OCI-M2 (cell line): ENCODE data around the gene MACROD2.

ENCODE experiments used
- DNase-seq: peaks from one replicate; lab custom pipeline; 2025; ENCODE audit not compliant: unreplicated experiment; lab: John Stamatoyannopoulos, UW

Gene MACROD2

DNA sequence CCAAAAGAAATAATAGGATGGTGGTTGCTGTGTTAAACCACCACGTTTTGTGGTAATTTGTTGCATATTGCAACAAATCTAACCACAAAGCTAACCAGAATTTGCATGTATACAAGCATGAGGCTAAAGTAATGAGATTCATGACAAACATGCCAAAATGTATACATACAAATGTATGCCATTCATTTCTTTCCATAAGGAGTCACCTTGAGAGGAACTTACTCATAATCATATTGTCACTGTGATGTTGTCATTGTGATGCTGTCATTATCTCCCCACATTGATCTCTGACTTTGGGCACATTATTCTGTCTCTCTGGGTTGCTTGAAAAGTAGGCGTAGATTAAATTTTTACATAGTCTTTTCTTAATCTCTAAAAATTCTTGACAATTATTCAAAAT is 1228.9 kb downstream of the MACROD2 start:
- no peak for DNase-seq

DNA sequence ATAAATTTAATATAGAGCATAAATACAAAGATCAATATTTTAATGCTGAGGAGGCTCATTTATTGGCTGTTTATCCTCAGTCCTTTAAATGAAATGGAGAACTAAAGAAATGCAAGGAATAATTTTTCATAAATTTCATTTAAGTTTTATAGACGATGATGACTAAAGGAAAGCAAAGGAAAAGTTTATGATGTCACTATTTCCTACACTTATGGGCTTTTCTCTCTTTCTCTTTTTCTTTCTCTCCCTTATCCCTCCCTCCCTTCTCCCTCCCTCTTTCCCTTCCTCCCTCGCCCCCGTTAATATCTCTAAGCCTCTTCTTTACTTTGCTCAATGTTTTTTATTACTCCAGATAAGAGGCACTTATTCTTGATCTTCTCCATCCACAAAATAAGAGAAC is 1231.8 kb downstream of the MACROD2 start:
- DNase-seq: no peak

DNA sequence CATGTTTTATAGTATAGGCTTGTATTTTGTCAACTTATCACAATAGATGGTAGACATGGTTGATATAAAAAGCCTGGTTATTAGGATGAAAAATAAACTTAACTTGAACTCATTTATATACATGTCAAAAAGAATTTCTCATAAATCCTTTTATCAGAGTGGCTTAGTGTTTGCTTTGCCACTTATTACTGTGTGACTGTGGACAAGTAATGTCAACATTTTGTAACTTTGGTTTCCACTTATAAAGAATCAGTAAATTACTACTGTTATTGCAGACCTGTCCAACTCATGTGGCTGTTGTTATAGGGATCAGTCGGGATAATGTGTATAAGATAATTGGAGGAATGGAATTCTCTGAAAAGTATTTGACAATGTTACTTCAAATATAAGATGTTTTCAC is 1236.9 kb downstream of the MACROD2 start:
- DNase-seq: no peak

DNA sequence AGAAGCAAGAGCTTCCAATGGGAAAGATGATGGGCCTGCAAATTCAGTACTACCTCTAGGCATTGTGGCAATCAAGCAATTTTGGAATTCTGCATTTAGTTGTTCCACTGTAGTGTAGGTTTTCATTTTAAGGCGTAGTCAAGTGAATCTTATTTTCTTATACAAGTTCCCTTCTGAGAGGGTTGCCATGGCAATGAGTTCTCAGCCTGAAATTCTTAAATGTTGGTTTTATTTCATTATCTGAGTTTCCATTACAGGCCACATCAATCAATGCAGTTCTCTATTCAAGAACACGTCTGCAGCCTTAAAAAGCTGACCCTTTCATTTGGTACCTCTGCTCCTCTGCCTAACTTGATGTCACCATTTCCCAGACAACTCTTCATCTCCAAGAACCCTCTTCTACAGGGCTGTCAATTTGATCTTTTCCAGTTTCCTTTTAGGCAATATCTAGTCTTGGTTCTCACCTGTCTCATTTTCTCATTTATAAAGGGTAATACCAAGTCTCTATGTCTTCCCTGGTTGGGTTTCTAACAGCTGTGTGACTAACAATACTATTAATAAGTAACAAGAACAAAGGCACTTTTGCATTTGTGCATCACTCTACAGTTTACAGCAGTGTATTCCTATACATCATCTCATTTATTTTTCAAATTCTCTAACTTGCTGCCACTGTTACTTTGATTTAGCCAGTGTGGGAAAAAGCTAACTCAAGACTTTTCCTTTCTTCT is 1240.3 kb downstream of the MACROD2 start:
- no peak for DNase-seq

DNA sequence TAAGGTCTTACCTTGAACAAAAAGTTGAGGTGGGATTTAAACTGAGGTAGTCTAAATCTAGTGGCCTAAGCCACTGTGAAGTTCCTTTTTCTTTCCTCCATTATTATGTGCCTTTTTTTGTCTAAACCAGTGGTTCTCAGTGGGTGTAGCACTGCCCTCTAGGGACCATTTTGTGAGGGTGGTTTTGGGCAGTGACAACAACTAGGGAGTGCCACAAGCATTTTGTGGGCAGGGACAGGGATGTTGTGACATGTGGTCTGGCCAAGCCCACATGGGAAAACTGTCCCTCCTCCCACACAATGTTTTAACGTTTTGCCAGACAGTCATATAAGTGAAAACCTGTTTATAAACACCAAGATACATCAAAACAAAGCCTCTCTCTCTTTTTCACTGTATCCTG is 1241.5 kb downstream of the MACROD2 start:
- DNase-seq: no peak

DNA sequence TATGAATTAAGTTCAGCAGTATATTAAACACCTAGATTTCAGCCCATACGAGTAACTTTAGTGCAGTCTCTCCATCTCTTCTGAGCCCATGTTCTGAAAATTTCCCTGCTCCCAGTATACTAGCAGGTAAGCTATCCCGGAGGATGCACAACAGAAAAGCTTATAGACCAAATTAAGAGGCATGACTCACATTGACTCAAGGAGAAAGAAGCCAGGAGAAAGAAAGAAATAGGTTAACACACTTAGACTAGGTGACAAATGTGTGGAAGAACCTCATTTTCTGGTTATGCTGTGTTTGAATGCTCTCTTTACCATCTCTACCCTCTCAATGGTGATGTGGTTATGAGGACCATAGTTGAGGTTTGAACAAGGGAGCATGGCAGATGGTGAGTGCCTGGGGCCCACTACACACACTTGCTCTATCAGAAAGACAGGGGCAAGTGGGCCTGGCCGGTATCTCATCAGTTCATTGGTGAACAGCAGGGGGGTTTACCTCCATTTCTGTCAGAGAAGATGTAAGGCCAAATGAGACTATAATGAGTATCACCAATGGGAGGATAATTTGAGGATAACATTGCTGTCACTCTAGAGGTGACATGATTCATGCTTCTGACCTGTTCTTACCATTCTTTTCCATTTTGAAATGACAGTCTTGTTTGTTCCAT is 1244.4 kb downstream of the MACROD2 start:
- no peak for DNase-seq

DNA sequence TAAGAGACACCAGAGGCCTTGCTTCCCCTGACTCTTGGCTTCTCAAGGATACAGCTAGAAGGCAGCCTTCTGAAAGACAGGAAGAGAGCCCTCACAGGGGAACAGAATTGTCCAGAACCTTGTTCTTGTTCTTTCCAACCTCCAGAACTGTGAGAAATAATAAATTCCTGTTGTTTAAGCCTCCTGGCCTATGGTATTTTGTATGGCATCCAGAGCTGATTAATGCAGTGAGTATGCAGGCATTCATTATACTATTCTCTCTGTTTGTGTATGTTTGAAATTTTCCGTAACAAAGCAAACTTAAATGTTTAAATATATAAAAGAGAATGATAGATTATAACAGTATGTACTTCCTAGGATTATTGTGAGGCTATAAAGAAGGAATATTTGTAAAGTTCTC is 1245.5 kb downstream of the MACROD2 start:
- no peak for DNase-seq

DNA sequence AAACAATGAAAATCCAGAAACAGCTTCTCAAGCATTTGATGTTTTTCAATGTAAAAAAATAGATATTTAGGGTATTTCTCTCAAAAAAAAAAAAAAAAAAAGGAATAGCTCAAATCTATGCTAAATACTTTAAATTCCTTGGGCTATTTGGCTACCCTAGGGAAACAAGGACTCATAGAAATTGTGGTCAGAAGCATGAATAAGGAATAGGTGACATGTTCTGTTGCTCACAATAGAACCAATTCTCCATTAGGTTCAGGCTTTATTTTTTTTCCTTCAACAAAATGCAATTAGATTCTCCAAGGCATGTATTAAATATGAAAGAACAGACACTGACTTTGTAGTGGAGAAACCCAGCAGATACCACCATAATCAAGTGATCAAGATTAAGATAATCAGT is 1246.4 kb downstream of the MACROD2 start:
- no peak for DNase-seq

DNA sequence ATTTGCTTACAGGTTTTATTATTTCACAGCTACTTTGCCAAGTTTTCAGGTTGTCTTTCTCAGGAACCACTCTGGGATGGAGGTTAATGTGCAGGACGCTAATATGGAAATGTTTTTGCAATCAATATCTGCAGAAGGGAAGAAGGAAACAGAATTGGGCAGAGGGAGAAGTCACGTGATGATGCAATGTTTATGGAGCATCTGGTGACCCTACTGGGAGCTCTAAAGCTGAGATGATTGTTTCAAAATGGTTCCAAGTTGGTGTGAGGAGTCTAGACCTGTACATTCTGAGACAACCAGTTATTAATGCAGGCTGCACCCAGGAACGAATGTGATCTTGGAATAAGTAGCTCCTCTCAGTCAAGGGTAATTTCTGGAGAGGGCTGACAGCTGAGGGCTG is 1247.5 kb downstream of the MACROD2 start:
- DNase-seq: no peak

DNA sequence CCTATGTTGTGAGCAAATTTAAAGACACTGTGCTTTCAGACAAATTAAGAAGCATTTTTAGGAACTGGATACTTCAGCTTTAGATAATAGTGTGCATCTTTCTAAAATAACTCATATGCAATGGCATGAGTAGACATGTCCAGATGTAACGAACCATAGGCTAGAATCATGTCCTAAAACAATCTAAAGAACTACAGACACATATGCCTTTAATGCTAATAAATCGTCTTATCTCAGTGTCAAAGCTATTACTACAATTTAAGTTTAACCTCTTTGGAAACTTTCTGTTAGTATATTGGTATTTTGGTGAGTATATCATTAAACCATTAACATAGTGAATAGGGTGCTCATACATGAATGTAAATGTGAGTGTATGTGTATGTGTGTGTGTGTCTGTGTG is 1250.6 kb downstream of the MACROD2 start:
- DNase-seq: no peak

DNA sequence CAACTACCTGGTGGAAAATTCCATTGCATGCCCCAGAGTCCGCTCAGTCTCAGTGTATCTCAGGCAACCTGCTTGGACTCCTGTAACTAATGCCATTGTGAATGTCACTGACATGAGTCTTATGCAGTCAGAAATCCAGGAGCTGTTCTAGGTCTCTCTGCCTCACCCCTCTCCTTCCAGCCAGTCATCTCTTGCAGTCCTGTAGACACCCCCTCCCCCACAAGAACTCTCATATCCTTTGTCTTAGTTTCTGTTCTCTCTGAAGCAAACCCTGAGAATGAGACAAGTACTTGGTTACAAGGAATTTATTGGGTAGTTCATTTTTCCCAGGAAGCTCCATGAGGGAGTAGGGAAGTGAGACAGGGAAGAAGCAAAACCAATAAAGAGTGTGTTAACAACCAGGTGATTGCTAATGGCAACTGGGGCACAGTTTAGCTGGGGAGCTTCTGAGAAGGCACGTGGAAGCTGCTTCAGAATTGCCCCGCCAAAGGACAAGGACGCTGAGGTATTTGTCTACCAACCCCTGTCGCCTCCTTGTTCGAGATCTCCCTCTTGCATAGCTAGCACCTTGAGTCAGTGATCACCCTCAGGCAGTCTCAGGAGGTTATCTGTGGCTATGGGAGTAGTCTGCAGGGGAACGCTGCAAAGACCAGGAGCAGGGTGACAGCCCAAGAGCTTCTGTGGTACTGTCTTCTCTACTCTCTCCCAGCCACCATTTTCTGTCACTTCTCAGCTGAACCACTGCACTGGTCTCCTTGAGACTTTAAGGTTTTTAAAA is 1253.5 kb downstream of the MACROD2 start:
- no peak for DNase-seq

DNA sequence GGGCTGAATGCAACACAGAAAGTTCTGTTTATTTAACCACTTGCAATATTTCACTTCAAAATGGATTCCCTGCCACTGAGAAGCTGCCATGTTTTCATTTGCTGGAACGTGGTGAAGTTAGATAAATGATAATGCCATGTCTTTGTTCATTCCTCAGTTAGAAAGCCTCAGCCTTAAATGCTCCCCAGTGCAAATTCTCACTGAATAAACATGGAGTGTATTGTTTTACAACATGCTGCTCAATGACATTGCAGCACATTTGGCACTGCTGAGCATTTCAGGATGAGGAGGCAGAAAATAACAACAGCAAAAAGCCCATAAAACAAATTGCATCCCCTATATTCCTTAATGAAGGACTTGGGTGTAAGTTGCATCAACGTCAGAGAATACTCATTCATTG is 1255.9 kb downstream of the MACROD2 start:
- DNase-seq: no peak

DNA sequence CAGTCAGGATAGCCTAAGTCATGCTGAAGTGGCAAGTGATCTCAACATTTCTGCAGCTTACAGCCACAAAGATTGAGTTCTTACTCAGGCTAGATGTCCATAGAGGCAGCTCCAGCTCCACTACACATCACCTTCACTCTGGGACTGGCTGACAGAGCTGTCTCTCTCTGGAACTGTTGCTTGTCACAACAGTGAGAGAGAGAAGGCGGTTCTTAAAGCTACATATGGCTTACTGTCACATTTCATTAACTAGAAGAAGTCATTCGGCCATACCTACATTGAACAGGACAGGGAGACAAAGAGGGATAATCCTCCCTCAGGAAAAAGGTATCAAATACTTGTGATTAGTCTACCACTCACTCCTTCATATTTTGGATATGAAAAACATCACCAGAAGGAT is 1257.0 kb downstream of the MACROD2 start:
- DNase-seq: no peak

DNA sequence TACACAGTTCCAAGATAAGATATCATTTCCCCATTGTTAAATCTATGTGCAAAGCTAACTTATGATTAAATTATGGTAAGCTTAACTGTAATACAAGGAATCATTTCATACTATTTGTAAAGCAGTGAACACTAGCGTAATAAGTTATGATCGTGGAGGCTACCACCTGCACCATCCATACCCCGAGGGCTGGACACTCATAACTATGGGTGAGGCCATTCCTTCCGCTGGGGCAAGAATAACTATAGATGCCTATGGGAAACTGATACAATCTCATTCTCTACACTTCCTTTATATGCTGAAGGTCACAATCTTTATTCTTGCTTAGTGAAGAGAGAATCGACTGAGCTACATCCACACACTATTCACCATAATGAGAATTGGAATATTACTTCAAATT is 1258.1 kb downstream of the MACROD2 start:
- DNase-seq: no peak

DNA sequence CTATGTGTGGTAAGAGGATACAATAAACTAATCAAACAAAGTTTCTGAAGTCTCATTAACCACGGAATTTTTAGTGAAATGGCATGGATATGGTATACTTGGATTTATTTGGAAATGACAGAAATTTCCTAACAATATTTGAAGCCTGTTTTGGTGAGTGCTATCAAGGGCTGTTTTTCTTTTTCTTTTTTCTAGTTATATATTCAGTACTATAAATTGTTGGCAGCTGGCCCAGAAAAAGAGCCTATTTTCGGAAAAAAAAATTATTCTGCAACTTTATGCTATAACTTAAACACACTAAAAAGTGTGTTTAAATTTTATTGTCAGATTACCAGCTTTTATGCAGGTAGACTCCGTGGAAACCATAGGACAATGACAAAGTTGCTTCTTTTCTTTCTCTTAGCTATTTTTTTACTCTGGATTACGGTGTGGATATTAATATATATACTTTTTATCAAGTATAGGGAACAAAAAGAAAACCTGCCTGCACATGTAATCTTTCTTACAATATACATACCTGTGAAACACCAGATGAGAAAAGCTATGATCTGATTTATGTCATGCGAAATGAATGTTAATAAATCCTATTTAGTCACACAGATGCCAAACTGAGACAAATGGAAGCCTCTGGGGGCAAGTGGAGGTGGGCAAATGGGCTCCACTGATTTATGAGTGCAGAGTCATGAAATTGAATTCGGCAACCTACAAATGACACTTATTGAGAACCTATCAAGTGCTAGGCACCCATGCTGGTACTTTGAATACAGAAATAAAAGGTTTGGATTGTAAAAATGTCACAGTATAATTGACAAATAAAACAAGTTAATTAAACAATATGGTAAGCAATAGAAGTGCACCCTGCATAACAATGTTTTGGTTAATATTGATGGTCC is 1261.6 kb downstream of the MACROD2 start:
- DNase-seq: no peak

DNA sequence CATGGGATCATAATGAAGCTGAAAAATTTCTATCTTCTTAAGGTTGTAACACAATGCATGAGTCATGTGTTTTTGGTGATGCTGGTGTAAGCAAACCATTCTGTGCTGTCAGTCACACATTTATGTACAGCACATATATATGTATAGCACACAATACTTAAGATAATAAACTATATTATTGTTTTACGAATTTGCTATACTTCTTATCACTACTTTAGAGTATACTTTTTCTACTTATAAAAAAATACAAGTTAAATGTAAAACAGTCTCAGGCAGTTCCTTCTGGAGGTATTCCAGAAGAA is 1262.2 kb downstream of the MACROD2 start:
- DNase-seq: no peak

DNA sequence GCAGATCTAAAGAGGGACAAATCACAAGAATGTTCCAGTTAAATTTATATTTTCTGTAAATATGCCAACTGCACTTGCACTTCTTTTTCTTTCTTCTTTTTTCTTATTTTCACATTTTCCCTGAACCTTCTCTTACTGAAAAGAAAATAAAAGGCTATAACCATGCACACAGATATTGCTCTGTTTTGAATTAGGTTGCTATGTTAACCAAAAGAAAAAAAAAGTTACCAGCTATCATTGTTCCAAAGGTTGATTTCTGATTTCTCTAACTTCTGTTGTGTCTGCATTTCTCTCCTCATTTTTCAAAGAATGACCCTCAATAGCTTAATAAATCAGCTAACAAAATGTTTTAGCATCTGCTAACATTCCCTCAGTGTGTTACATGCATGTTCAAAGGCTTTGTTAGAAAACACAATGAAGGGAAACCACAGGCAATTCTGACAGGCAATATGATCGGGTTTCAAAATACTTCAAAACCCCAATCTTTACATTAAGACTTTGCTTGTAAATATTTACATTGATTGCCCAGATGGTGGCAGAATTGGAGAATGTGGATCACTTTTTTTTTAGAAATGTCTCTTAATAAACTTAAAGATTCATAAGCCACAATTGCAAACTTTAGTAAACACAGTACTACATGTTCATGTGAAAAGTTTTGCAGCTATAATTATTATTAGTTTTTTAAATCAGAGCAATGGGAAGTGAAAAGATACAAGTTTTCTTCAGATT is 1270.4 kb downstream of the MACROD2 start:
- no peak for DNase-seq

DNA sequence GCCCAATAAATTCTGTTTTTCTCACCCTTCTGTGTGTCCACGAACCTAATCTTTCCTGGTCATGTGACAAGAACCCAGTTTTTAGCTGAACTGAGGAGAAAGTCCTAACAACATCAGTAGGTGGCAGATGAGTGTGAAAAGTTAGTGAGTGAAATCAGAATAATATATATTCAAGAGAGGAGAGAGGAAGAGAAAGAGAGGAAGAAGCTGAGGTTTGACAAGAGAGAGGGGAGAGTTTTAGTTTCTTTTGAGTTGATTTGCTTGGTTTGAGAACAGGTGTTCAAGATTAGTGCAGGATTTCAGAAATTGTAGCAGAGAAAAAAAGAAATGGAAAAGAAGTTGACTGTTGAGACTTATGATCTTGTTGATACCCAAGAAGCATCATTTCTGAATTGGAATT is 1272.6 kb downstream of the MACROD2 start:
- DNase-seq: no peak

DNA sequence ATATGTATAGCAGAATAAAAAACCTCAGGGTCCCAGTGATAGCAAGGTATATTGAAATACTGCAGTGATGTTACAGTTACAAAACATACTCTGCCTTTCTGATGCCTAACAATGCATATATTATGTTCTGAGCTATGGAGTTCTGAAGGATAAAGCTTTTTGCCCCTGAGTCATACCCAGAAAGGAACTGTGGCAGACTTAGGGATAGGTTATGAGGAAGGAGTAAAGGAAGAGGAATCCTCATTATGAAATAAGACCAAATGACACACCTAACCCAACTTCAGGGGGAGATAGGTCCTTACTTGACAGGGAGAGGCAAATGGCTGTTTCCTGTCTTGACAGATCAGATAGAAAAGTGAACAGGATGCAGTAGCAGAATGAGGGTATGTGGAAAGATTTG is 1282.7 kb downstream of the MACROD2 start:
- DNase-seq: no peak

DNA sequence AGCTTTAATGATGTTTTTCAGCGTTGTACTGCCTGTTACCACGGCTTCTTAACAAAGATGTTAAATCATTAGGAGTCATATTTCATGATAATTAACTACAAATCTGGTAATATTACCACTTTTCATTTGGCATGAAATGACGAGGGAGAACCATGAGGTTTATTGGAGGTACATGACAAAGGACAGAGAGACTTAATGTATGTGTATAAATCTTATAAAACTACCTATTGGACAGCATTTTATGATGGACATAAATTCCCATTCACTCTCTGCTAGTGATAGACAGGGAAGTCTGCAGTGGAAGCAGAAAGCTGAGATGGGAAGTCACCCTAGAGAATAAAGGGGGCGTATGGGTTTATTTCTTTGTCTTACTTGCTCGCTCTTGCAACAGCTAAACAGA is 1292.0 kb downstream of the MACROD2 start:
- DNase-seq: no peak

DNA sequence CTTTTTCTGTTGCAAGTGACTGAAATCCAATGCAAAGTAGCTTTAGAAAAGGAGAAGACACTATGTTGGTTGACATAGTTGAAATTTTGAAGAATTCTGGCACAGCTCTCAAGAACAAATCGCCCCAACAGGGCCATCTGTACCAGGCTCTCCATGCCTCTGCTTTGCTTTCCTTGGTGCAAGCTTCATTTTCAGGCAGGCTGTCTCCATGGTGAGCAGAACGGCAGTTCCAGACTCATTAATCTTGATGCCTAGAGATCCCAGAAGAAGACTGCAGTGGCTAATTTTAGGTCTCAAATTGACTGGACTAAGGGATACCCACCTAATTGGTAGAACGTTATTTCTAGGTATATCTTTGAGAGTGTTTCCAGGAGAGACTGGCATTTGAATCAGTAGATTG is 1292.8 kb downstream of the MACROD2 start:
- DNase-seq: no peak
